Stimulated activated CD4-positive, alpha-beta T cell treated with anti-CD3 and anti-CD28 coated beads, TNF-alpha, amount 100 ng/mL, for 1 hour (primary cell): ENCODE measurements around the gene GATB.

Experiments used
- DNase-seq, 3 donors: peaks; one replicate each; pipeline ENCODE4 v3.0.0-alpha.2; 2020; ENCODE audit warnings: low read depth in 3 of 3, low spot score in 1 of 3

Gene GATB

DNA sequence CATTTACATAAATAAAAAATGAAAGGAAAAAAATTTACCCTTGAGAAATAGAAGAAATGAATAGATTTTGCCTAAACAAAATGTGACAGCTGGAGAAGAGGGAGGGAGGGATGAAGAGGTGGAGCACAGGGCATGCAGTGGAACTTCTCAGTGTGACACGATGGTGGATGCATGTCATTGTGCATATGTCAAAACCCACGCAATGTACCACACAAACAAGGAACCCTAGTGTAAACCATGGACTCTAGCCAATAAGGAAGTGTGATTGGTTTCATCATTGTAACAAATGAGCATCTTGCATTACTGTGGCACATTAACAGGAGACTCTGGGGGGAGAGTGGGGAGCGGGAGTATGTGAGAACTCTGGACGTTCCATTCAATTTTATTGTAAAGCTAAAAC lies 58.6 kb downstream of the GATB start:
- DNase-seq, result no peak

DNA sequence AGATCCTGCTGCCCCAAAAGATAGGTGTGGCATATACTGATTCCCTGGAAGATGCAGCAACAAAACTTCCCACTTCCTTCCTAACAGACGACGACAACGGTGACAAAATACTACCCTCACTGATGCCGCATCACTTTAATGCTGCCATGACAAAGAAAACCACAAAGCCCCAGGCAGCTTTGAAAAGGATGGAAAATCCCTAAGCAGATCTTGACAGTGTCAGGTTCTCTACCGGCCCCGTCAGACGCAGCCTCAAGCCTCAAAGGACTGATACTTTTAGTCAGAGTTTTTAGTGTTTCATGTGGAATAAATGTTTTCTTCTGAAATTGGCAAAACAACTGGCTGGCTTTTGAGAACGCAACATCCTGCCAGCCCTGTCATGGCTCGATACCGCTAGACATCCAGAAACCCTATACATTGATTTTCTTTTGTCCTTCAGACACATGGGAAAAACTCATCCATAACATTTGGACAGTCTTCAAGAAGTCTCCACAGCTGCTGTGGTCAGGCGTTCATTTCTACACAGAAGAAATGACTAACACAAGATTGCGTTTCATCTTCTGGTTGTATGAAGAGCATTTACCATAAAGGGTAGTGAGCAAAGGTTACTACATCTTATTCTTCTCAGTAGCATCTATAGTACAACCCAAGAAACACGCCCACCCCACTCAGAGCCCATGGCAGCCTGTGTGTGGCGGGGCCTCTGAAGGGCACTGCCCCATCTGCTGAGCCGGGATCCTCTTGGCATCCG lies 60.1 kb downstream of the GATB start:
- no peak for DNase-seq

- no peak for DNase-seq
Observed at GRCh38 chr4:151698213-151698612, 62.6 kb downstream of the GATB start.

GRCh38 chr4:151694961-151695720 lies 65.7 kb downstream of the GATB start:
- no peak for DNase-seq

DNA sequence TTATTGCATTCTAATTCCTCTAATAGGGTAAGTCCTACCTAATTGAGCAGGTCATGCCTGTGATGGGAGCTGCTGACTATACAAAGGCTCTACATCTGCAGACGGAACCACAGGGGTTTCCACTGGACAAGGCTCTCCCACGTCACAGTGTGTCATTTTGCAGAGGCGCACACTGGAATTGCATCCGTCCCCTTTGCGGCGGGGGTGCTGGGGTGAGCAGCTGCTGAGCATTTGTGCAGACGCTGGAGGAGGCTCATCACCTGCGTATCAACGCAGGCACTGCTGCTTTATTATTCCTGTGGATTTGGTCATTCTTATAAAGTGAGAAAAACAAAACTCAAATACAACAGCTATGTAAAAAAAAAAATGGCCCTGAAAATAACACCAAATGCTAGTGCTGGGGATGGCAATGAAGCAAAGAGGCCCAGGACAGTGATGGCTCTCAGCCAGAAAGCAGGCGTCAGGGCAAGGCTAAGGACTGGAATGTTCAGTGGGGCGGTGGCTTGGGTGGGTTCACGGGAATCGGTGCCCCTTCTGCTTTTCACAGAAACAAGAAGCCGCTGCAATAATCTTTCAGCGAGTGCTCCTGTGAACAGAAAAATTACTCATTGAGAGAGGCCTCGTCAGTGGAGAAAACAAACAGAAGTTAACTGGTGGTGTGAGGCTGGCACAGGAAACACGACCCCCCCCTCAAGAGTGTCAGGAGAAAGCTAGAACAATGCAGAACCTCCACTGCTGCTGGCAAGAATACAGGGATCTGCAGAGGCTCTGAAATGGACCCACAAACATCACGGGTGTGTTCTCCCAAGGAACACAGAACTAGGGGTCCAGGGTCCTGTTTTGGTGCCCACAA lies 67.8 kb downstream of the GATB start:
- DNase-seq, result no peak

- no peak for DNase-seq
Observed at GRCh38 chr4:151692443-151692782, 68.4 kb downstream of the GATB start.

GRCh38 chr4:151691639-151692442 lies 69.0 kb downstream of the GATB start:
- DNase-seq, result no peak

- DNase-seq, result no peak
Observed at GRCh38 chr4:151690876-151691275, 69.9 kb downstream of the GATB start.

DNA sequence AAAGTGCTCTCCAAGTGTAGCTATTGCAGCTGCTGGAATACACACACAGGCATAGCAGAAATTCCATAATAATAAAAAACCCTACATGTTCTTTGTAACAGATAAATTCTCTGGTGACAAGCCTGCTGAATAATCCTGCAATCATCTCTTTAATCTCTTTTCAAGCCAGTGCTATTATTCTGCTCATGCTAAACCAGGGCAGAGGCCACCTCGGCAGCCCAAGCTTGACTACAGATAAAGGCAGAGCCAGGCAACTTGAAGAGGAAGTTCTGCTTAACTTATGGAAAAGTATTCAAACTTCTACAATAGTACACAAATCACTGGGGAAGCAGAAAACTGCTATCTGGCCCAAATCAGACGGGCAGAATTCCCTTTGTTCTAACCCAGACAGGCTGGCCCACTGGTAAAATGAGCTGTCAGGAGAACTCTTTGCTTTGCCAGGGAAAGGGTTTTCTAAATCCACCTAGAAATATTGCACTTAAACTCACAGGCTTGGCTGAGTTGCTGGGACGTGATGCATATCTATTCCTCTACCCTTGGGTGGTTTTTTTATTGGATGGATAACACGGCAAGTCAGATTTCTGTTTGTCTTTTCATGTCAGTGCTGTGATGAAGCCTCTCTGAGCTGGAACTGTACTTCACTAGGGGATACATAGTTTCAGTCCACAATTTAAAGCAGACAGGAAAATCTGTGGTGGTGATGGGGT lies 70.5 kb downstream of the GATB start:
- DNase-seq, result no peak

DNA sequence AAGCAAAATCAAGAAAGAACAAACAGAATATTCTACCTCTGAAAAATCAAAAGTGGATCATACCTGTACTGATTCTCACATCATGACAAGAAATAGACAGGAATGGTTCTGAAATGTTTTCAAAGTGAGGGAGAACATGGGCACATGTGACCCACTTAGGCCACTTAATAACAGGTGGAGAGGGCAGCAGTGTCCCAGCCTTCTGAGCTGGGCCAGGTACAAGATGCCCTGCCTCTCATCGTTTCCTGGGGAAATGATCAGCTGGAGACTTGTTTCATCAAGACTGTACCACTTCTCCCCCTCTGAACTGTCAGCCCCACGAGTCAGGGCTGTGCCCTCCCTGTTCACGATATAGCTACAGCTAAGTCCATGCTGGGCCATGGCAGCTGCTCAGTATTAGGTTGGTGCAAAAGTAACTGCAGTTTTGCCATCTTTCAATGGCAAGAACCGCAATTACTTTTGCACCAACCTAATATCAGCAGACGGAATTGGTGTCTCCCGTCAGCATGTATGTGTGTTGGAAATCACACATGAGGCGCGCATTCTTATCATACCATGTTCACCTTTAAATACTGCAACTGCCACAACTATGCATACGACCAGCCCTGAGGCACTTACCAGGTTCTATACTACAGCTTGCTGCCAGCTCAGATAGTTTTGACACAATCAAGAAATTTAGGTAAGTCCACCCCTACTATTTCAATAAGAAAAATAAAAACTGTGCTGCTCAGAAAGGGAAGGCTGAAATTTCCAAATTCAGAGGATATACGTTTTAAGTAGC lies 71.4 kb downstream of the GATB start:
- DNase-seq, result no peak

DNA sequence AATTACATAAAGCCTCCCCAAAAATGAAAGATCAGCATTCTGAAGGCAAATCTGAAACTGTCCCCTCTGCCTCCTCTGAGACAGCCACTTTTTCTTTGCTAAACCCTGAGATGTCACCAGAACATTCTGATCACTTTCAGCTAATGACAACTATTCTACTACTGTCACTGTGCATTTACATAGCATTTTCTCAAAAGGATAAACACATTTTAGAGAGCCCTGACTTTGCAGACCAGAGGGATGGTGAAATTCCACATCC lies 72.1 kb downstream of the GATB start:
- DNase-seq, result no peak

GRCh38 chr4:151688003-151688784 lies 72.6 kb downstream of the GATB start:
- DNase-seq, result no peak

DNA sequence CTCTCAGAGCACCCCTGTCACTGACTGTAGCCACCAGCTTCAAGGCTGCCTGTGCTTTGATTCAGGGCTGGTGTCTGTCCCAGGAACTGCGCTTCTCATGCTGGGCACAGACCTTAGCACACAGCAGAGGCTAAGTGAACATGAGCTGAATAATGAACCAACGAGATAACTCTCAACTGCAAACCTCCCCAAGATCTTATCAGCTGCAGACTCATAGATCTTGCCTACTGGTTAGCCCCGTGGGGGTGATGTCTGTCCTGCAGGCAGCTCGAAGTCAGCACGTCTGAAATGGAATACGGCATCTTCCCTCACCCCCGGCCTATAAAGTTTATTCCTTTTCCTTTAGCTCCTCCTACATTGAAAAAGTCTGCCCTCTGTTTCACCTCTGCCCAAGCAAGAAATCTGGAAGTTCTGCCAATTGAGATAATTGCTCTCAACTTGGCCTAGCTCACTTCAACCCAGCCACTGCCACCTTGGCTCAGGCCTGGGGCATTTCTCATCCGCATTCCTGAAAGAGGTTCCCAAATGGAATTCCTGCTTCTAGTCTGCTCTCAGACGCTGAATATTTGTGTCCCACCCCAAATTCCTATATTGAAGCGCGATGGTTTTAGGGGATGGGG lies 73.7 kb downstream of the GATB start:
- no peak for DNase-seq

GRCh38 chr4:151685303-151685702 lies 75.5 kb downstream of the GATB start:
- DNase-seq, result no peak

GRCh38 chr4:151681085-151681484 lies 79.7 kb downstream of the GATB start:
- DNase-seq, result no peak

GRCh38 chr4:151679231-151679630 lies 81.6 kb downstream of the GATB start:
- DNase-seq, result no peak

DNA sequence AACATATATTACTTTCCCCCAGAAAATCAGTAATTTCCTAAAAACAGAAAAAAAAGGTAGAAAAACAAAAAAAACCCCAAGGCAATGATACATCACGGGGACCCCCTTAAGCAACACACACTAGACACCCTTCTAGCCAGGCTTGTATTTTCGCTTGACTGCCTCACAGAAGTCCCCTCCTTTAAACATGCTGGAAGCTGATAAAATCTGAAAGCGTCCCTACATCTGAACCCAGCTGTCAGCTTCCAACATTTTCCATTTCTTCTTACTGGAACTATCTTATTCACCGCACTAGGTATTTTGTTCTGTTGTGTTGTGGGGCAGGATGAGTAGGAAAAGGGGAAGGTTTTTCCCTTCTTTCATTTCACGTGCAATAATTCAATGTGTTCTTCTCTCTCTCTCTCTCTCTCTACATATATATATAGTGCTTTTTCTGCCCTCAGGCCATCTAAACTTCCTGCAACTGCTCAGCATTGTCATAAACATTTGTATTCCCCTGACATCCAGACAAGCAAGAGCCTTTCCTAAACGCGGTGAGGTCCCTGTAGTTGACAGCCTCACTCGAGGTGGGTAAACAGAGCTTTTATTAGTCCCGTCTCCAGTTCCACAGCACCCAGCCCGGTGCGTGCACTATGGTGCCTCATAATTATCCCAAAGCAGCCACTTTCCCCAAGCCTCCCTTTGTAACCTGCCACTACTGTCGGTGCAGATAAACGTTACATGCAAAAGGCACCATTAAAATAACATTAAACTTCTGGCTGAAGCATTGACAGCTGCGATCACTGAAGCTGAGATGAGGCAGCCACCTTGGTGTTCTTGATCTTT lies 82.5 kb downstream of the GATB start:
- DNase-seq, result no peak

DNA sequence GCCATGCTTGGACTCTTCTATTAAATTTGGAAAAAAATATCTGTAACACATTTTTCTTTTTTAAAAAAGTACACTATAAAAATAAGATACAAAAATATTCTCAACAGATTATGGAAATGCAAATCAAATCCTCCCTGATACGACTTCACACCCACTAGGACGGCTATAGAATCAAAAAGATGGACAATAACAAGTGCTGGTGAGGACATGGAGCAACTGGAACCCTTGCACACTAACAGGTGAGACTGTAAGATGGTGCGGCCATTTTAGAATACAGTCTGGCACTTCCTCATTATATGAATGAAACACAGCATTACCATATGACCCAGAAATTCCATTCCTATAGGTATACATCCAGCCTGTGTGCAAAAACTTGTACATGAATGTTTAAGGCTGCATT lies 83.6 kb downstream of the GATB start:
- no peak for DNase-seq
